Vagina (tissue), 2 donors: Measurements from ENCODE around the gene IRF5. TPM values are rescaled to one million over a fixed set of nuclear protein-coding genes. Genes with fewer than 3 reads are reported as not detected.

ENCODE experiments used
- DNase-seq, 2 donors: peaks; one replicate each; pipeline ENCODE4 v3.0.0-alpha.2; 2017; ENCODE audit errors: extremely low spot score in 2 of 2
- H3K27ac ChIP-seq: fragments of 200-600 bp; sonication (generic); one replicate; pipeline ENCODE4 v1.5.1; 2019
- H3K27me3 ChIP-seq: fragments of 200-600 bp; sonication (generic); one replicate; pipeline ENCODE4 v1.5.1; 2019
- H3K36me3 ChIP-seq, 2 donors: fragments of 200-600 bp; sonication (generic); one replicate each; pipeline ENCODE4 v1.5.1; 2017 to 2019
- H3K4me1 ChIP-seq: fragments of 200-600 bp; sonication (generic); one replicate; pipeline ENCODE4 v1.5.1; 2019
- H3K4me3 ChIP-seq, 2 donors: fragments of 200-600 bp; sonication (generic); 1 replicate in 1 of 2; 2 replicates in 1 of 2; pipeline ENCODE4 v1.5.1; 2016 to 2019
- H3K9me3 ChIP-seq: fragments of 200-600 bp; sonication (generic); one replicate; pipeline ENCODE4 v1.5.1; 2019
- CTCF ChIP-seq, 3 experiments: fragments of 450-650 bp in 2 of 3; fragments of 200-600 bp in 1 of 3; sonication (generic) in 1 of 3; IDR thresholded peaks; one replicate each; pipeline ENCODE4 v1.5.1; 2017 to 2019; ENCODE audit warnings: antibody characterized with exemption in 3 of 3, mild to moderate bottlenecking in 2 of 3, moderate library complexity in 2 of 3
- POLR2A ChIP-seq, 2 donors: fragments of 450-650 bp; IDR thresholded peaks; one replicate each; pipeline ENCODE4 v1.6.1; 2017; ENCODE audit warnings: antibody characterized with exemption in 2 of 2, mild to moderate bottlenecking in 2 of 2, moderate library complexity in 2 of 2
- POLR2AphosphoS5 ChIP-seq, 2 donors: sonication (generic); formaldehyde crosslinking; IDR thresholded peaks; one replicate each; pipeline ENCODE4 v1.9.0; 2017; ENCODE audit warnings: antibody characterized with exemption in 2 of 2, mild to moderate bottlenecking in 2 of 2, low read depth in 1 of 2; ENCODE audit not compliant: insufficient read depth in 1 of 2
- intact Hi-C: fragments of 100-400 bp; cut with DNase I; formaldehyde crosslinking; loops from one replicate; pipeline ENCODE4 v1.15.1; 2023
- total RNA-seq: library from RNA; depleted of rRNA; stranded (reverse); fragments of >200 nt; gene quantifications from one replicate; pipeline ENCODE4 v1.2.3, GENCODE V29; 2016

IRF5 gene
- total RNA-seq, 1 donor from 2014 or later: 15.0 TPM

GRCh38 chr7:128906766-128907559 is 30.8 kb upstream of the IRF5 start:
- no peak for TF ChIP-seq POLR2AphosphoS5 (IDR thresholded peaks at IDR 0.05; ENCODE audit: insufficient read depth in 1 of 2, low read depth in 1 of 2)
- TF ChIP-seq CTCF (IDR thresholded peaks at IDR 0.05): no peak
- no peak for TF ChIP-seq POLR2A (IDR thresholded peaks at IDR 0.05)

GRCh38 chr7:128908750-128909624 is 28.7 kb upstream of the IRF5 start:
- no peaks in the 10 kb centered on the region for H3K27me3 ChIP-seq
- intact Hi-C loops: no loop called here

More at GRCh38 chr7:128906766-128907559, 30.8 kb upstream of the IRF5 start:
- Histone ChIP-seq H3K9me3 (no peaks in the 10 kb centered on the region), H3K4me1 (peaks cover 21% of the 10 kb centered on the region), H3K27me3 (no peaks in the 10 kb centered on the region), H3K27ac (no peak overlapping the region), H3K36me3 (no peaks in the 10 kb centered on the region), H3K4me3 (no peak overlapping the region)
- DNase-seq: no peak
- intact Hi-C loops: no loop called here

GRCh38 chr7:128909625-128910568 is 27.8 kb upstream of the IRF5 start:
- peak overlapping the region; percentile 10 to 40 for H3K4me3 ChIP-seq
- intact Hi-C loops: loop anchor here (10.0 kb wide), 1 partner anchor 175 kb away; no protein-coding TSS in a partner anchor
- H3K27me3 ChIP-seq: no peaks in the 10 kb centered on the region

More at GRCh38 chr7:128908750-128909624, 28.7 kb upstream of the IRF5 start:
- no peak for DNase-seq
- Histone ChIP-seq H3K27ac (no peak overlapping the region), H3K4me1 (peaks cover 14% of the 10 kb centered on the region), H3K9me3 (no peaks in the 10 kb centered on the region), H3K4me3 (peak overlapping the region; percentile 10 to 40), H3K36me3 (no peaks in the 10 kb centered on the region)
- TF ChIP-seq POLR2A (IDR thresholded peaks at IDR 0.05): no peak
- TF ChIP-seq CTCF (IDR thresholded peaks at IDR 0.05): no peak
- TF ChIP-seq POLR2AphosphoS5 (IDR thresholded peaks at IDR 0.05; ENCODE audit: insufficient read depth in 1 of 2, low read depth in 1 of 2): no peak

More at GRCh38 chr7:128909625-128910568, 27.8 kb upstream of the IRF5 start:
- DNase-seq: no peak
- TF ChIP-seq CTCF (IDR thresholded peaks at IDR 0.05) (no peak), POLR2A (IDR thresholded peaks at IDR 0.05) (no peak), POLR2AphosphoS5 (IDR thresholded peaks at IDR 0.05; ENCODE audit: insufficient read depth in 1 of 2, low read depth in 1 of 2) (peak in 1 of 2 donors; percentile 10)
- Histone ChIP-seq H3K4me1 (peaks cover 17% of the 10 kb centered on the region), H3K27ac (no peak overlapping the region), H3K9me3 (no peaks in the 10 kb centered on the region), H3K36me3 (no peaks in the 10 kb centered on the region)
